Prostate gland (tissue), 2 donors: ENCODE results near the gene ALKBH3.

Source experiments
- POLR2A ChIP-seq: fragments of 450-650 bp; IDR thresholded peaks from one replicate; pipeline ENCODE4 v1.6.1; 2016; ENCODE audit warnings: antibody characterized with exemption, mild to moderate bottlenecking
- TF ChIP-seq, protein P1 (sequence below), 4 experiments: fragments of 200-600 bp in 2 of 4; fragments of 450-650 bp in 2 of 4; sonication (generic) in 2 of 4; IDR thresholded peaks; 1 replicate in 3 of 4; 2 replicates in 1 of 4; pipeline ENCODE4 v1.5.1; 2016 to 2019; ENCODE audit warnings: antibody characterized with exemption in 4 of 4, mild to moderate bottlenecking in 2 of 4, moderate library complexity in 2 of 4

DNA sequence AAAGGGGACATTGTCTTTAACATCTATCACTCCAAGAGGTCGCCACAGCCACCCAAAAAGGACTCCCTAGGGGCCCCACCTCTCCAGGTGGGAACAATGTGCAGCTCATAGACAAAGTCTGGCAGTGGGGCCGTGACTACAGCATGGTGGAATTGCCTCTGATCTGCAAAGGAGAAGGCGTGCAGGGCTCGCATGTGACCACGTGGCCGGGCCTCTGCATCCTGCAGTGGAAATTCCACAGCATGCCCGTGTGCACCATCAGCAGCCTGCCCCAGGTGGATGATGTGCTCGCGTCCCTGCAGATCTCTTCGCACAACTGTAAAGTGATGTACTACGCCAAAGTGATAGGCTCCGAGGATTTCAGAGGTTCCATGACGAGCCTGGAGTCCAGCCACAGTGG, 18.5 kb downstream of the ALKBH3 start:
- no peak for TF ChIP-seq POLR2A
- TF ChIP-seq, protein P1, sequence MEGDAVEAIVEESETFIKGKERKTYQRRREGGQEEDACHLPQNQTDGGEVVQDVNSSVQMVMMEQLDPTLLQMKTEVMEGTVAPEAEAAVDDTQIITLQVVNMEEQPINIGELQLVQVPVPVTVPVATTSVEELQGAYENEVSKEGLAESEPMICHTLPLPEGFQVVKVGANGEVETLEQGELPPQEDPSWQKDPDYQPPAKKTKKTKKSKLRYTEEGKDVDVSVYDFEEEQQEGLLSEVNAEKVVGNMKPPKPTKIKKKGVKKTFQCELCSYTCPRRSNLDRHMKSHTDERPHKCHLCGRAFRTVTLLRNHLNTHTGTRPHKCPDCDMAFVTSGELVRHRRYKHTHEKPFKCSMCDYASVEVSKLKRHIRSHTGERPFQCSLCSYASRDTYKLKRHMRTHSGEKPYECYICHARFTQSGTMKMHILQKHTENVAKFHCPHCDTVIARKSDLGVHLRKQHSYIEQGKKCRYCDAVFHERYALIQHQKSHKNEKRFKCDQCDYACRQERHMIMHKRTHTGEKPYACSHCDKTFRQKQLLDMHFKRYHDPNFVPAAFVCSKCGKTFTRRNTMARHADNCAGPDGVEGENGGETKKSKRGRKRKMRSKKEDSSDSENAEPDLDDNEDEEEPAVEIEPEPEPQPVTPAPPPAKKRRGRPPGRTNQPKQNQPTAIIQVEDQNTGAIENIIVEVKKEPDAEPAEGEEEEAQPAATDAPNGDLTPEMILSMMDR (IDR thresholded peaks at IDR 0.05) = no peak
